Hematopoietic multipotent progenitor cell (in vitro differentiated cells): ENCODE results near the gene FOXC1. TPM values are rescaled to one million over a fixed set of nuclear protein-coding genes. Genes with fewer than 3 reads are reported as not detected.

ENCODE experiments used
- DNase-seq, 3 donors: peaks; one replicate each; pipeline ENCODE4 v3.0.0-alpha.2; 2011 to 2015; ENCODE audit warnings: low read depth in 2 of 3, low spot score in 2 of 3
- total RNA-seq: library from RNA; depleted of rRNA; stranded (reverse); fragments of >200 nt; gene quantifications from one replicate; pipeline ENCODE4 v1.2.3, GENCODE V29; 2012

Gene FOXC1
- total RNA-seq, 1 donor: under 0.01 TPM

DNA sequence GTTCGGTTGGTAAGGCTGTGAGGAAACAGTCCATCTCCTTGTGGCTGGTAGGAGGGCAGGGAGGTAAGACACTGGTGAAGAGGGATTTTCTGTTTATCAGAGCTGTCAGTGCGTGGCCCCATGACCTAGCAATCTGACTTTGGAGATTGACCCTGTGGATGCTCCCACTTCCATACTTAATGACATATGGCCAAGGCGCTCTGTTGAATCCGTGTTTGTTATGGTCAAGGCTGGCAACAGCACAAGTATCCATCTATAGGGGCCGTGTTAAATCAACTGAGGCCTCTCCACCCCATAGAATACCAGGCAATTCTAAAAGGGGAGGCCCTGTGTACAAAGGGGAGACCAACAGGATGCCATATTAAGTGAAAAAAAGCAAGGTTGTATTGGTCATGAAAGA, 25.6 kb upstream of the FOXC1 start:
- DNase-seq: no peak

GRCh38 chr6:1584996-1585668, 24.6 kb upstream of the FOXC1 start:
- DNase-seq: no peak

GRCh38 chr6:1585669-1586049, 24.1 kb upstream of the FOXC1 start:
- DNase-seq: no peak

DNA sequence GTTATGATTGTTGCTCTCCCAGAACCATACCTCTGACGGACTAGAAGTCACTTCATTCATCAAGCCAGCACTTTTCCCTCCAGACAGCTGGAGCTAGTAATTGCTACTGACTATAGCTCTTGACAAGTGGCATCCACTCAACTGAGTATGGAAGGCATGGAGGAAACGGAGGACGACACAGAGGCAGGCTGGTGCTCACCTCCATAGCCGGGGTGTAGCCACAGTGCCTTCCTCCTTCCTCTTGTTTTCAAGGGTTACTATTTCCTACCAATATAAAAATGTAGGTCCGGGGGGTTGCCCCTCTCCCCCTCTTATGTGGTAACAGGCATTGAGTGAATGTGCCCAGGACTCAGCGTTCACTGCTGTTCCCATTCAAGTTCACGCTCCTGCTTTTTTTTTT, 23.5 kb upstream of the FOXC1 start:
- no peak for DNase-seq

GRCh38 chr6:1586861-1587450, 22.8 kb upstream of the FOXC1 start:
- DNase-seq: no peak

- DNase-seq: no peak
Measured at GRCh38 chr6:1587546-1587945, 22.2 kb upstream of the FOXC1 start.

DNA sequence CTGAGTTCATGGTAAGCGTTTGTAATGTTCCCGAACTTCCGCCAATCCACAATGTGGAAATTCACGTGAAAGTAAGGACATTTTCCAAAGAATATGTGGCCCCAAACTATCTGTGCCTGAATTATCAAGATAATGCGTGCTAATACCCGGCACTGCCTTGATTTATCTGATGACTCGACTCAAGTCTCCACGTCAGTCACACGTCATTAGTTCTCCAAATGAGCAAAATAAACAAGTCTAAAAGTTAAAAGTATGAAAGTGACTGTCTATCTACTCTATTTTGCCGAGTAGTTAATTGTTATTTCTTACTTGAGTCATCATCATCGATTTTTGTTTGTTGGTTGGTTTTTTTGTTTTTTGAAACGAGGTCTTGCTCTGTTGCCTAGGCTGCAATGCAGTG, 21.7 kb upstream of the FOXC1 start:
- no peak for DNase-seq

DNA sequence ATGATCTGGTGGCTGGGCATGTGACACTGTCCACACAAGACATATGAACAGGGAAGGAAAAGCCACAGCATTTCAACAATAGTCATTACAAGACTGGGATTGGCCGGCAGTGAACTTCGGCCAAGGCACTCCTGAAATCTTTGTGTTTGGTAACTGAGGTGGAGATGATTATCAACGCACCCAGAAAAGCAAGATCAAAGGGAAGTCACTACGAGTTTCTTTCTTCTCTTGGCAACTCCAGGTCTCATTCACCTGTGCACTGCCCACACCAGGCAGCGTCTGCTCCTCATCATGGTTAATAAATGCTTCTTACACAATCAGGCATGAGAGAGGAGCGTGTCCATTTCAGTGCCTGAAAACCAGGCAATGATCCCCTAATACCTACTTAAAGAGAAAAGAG, 20.5 kb upstream of the FOXC1 start:
- no peak for DNase-seq

GRCh38 chr6:1590580-1590979, 19.1 kb upstream of the FOXC1 start:
- DNase-seq: no peak

GRCh38 chr6:1591243-1591642, 18.5 kb upstream of the FOXC1 start:
- DNase-seq: no peak

GRCh38 chr6:1591926-1592325, 17.8 kb upstream of the FOXC1 start:
- no peak for DNase-seq

GRCh38 chr6:1592852-1593251, 16.9 kb upstream of the FOXC1 start:
- no peak for DNase-seq

- no peak for DNase-seq
Measured at GRCh38 chr6:1593286-1593957, 16.3 kb upstream of the FOXC1 start.

DNA sequence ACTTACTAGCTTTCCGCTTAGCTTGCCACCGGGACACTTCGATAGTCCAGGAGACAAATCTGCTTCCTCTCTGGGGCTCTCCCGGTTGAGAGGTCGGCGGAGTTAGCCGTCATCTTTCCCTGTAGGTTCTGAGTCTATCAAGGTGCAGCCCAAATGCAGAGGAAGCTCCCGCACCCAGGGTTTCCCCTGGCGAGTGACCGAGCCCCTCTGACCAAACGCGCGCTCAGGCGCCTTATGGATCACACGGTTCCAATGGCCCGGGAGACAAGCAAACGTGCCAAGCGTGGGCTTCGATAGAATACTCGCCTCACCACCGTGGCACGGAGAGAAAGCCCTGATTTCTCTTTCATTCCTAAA, 15.8 kb upstream of the FOXC1 start:
- DNase-seq: no peak

- DNase-seq: no peak
Measured at GRCh38 chr6:1594445-1595200, 15.1 kb upstream of the FOXC1 start.

GRCh38 chr6:1595271-1596087, 14.2 kb upstream of the FOXC1 start:
- no peak for DNase-seq

DNA sequence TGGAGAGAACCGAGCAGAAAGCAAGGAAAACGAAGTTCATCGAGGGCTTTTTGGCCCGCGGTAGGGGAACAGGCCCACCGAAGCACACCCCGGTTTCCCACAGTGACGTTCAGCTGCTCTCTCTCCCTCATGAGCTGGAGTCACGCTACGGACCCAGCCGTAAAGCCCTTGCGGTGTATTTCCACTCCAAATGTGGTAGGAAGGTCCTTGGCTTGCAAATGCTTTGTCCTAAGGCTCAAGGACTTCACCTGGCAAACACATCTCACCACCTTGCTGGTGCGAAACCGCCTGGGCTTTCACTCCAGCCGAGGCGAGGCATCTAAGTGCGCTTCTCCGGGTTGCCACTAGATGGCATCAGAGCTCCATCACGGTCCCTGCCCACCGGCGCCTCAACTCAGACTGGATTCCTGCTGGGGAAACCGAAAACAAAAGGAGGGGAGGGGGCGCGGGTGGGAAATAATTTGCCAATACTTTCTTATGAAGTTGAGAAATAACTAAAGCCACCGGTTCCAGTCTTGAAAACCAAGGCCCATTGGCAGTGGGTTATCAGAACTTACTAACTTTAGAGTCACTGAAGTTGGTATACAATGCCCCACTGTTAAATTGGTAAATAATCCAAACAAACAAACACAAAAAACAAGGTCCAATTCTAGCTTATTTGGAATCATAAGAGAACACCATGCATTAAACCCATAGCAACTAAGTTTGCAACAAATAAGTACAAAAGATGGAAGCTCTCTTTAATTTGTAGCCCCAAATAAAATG, 13.4 kb upstream of the FOXC1 start:
- peak in 2 of 3 donors; percentile 56 to 69 for DNase-seq

DNA sequence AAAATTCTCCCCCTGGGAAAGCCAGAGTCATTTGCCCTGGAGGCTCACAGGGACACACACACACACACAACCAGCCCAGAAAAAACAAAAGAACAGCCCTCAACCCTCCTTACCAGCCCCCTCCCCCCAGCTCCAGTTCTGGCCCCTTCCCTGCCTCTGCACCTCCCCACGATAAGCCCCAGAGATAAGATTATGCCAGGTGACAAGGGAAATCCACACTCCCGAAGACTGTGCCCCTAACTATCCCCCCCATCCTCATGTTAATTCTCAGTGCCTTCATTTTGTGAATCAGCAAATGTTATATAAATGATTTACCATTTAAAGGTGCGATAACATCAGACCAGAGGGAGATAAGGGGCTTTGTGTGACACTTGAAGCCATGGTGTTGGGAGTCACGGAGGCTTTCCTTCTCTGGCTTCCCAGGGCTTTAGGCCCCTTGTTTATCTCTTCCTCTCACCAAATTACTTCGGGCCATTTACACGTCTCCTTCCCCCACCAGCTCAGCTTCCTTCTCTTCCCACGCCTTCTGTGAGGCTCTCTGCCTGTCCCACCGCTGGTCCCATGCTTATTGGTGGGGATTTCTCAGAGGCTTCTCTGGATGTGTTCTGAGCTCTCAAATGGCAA, 12.5 kb upstream of the FOXC1 start:
- DNase-seq: no peak

DNA sequence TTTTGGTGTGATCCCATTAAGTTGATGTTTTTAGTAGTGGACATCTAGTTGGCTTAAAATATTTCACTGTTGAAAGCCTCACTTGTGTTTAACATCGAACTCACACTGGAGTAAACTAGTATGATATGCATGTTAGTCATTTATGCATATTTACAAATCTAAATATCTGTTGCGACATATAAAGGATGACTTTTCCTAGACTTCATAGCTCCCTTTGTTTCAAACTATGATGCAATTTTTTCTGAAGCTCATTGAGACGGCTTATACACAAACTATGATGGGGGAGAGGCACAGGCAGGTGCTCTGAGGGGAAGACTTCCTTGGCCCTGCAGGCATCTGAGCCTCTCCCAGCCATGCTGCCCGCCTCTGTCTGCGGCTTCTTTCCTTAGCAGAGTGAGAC, 11.8 kb upstream of the FOXC1 start:
- no peak for DNase-seq

GRCh38 chr6:1598433-1598832, 11.3 kb upstream of the FOXC1 start:
- DNase-seq: no peak
